ENCODE measurements around the gene CD8B2. TPM values are rescaled to one million over a fixed set of nuclear protein-coding genes. Genes with fewer than 3 reads are reported as not detected.
"Not testable (repeated sequence)": the region's sequence is repeated elsewhere in the genome, so short reads cannot be mapped to it uniquely, and the experiment has no call there.

The CD8B2 gene
- total RNA-seq, 1 experiment from 2014 or later: 0.14 TPM

DNA sequence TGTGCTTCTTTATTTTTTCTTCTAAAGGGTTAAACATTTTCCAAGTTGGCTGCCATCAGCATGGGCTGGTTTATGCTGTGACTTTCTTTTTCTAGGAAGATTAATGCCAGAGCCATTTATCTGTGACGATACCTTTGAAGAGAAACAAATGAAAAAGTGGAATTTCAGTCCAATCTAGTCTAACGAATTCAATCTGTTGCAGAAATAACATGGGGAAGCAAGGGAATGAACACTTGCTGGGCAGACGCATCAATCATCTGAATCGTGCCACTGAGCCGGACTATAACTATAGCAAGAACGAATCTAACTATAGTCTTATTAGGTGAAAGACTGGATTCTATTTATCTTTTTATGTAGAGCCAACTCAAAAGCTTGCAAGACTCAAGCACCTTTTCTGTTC is 66.2 kb downstream of the CD8B2 start:
- DNase-seq: no peak
- no TSS peak for BruUV-seq (replicated peaks)
- TF ChIP-seq, protein P1, sequence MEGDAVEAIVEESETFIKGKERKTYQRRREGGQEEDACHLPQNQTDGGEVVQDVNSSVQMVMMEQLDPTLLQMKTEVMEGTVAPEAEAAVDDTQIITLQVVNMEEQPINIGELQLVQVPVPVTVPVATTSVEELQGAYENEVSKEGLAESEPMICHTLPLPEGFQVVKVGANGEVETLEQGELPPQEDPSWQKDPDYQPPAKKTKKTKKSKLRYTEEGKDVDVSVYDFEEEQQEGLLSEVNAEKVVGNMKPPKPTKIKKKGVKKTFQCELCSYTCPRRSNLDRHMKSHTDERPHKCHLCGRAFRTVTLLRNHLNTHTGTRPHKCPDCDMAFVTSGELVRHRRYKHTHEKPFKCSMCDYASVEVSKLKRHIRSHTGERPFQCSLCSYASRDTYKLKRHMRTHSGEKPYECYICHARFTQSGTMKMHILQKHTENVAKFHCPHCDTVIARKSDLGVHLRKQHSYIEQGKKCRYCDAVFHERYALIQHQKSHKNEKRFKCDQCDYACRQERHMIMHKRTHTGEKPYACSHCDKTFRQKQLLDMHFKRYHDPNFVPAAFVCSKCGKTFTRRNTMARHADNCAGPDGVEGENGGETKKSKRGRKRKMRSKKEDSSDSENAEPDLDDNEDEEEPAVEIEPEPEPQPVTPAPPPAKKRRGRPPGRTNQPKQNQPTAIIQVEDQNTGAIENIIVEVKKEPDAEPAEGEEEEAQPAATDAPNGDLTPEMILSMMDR (IDR thresholded peaks at IDR 0.05; ENCODE audit: insufficient read depth in 1 of 2, low read depth in 1 of 2, low read length in 1 of 2, severe bottlenecking in 1 of 2, unreplicated experiment in 1 of 2): no peak

DNA sequence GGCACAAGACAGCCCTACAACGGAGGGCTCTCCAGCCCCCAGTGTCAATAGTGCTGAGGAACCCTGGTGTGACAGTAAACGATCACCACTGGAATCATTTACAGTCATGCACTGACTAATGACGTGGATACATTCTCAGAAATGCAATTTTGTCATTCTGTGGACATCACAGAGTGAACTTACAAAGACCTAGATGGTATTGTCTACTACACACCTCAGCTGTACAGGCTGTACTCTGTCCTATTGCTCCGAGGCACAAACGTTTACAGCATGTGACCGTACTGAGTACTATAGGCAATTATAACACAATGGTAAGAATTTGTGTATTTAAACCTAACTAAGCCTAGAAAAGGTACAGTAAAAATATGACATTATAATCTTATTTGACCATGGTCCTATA is 67.2 kb downstream of the CD8B2 start:
- TF ChIP-seq, protein P1 (IDR thresholded peaks at IDR 0.05; ENCODE audit: insufficient read depth in 1 of 2, low read depth in 1 of 2, low read length in 1 of 2, severe bottlenecking in 1 of 2, unreplicated experiment in 1 of 2): no peak
- H3K36me3 ChIP-seq (ENCODE audit: control insufficient read depth, insufficient read depth, low read length): no peaks in the 10 kb centered on the region
- Mint-ChIP-seq H3K4me3 (ENCODE audit: unreplicated experiment) (no peak overlapping the region), H3K27ac (ENCODE audit: unreplicated experiment) (no peak overlapping the region), H3K4me1 (ENCODE audit: low read depth, unreplicated experiment) (peaks cover 9% of the 10 kb centered on the region), H3K36me3 (ENCODE audit: insufficient read depth, unreplicated experiment) (no peaks in the 10 kb centered on the region), H3K27me3 (ENCODE audit: insufficient read depth, unreplicated experiment) (no peaks in the 10 kb centered on the region), H3K9me3 (ENCODE audit: unreplicated experiment) (peaks cover 13% of the 10 kb centered on the region)
- no peak for DNase-seq
- H3K4me3 ChIP-seq (ENCODE audit: low read depth, low read length): no peak overlapping the region
- no peaks in the 10 kb centered on the region for H3K9me3 ChIP-seq
- ChIA-PET POLR2A (no interaction called here), CTCF (no interaction called here)
- no TSS peak for BruUV-seq (replicated peaks)
- intact Hi-C loops (cut with micrococcal nuclease; ENCODE audit: unreplicated experiment): no loop called here
- peaks cover 9% of the 10 kb centered on the region; the same call in 1 of the 2 replicates for H3K4me1 ChIP-seq
- H3K27me3 ChIP-seq (replicated peaks; ENCODE audit: control insufficient read depth, insufficient read depth, low read length): no peaks in the 10 kb centered on the region

More for the DNA sequence above, 66.2 kb downstream of the CD8B2 start:
- no peaks in the 10 kb centered on the region for H3K9me3 ChIP-seq
- no peaks in the 10 kb centered on the region for H3K27me3 Mint-ChIP-seq (ENCODE audit: insufficient read depth, unreplicated experiment)
- no peak overlapping the region for H3K27ac Mint-ChIP-seq (ENCODE audit: unreplicated experiment)
- H3K27me3 ChIP-seq (replicated peaks; ENCODE audit: control insufficient read depth, insufficient read depth, low read length): no peaks in the 10 kb centered on the region
- H3K4me1 ChIP-seq: peaks cover 9% of the 10 kb centered on the region; the same call in 1 of the 2 replicates
- intact Hi-C loops (cut with micrococcal nuclease; ENCODE audit: unreplicated experiment): no loop called here
- H3K36me3 ChIP-seq (ENCODE audit: control insufficient read depth, insufficient read depth, low read length): no peaks in the 10 kb centered on the region
- no peak overlapping the region for H3K4me3 ChIP-seq (ENCODE audit: low read depth, low read length)
- no peaks in the 10 kb centered on the region for H3K36me3 Mint-ChIP-seq (ENCODE audit: insufficient read depth, unreplicated experiment)
- ChIA-PET CTCF (no interaction called here), POLR2A (no interaction called here)
- no peak overlapping the region for H3K4me3 Mint-ChIP-seq (ENCODE audit: unreplicated experiment)
- peaks cover 9% of the 10 kb centered on the region for H3K9me3 Mint-ChIP-seq (ENCODE audit: unreplicated experiment)
- peaks cover 9% of the 10 kb centered on the region for H3K4me1 Mint-ChIP-seq (ENCODE audit: low read depth, unreplicated experiment)

DNA sequence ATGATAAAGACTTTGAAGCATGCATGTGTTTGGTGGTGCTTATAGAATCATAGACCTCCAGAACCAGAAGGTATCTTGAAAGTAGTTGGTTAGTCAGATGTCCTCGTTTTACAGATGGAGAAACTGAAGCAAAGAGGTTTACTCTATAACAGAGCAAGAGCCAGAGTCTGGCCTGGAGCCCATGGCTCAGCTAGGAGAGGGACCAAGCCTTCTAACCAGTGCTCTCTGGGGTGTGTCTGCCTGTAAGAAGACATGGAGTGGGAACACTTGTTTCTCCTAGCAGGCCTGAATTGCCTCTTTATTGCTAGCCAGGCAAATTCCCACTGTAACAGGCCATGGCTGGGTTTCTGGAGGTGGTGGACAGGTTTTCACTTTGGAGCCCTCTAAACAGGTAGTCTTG is 67.9 kb downstream of the CD8B2 start:
- H3K27me3 Mint-ChIP-seq (ENCODE audit: insufficient read depth, unreplicated experiment): peaks cover 3% of the 10 kb centered on the region
- no peak overlapping the region for H3K27ac Mint-ChIP-seq (ENCODE audit: unreplicated experiment)
- no peaks in the 10 kb centered on the region for H3K9me3 ChIP-seq
- H3K9me3 Mint-ChIP-seq (ENCODE audit: unreplicated experiment): peaks cover 20% of the 10 kb centered on the region
- H3K36me3 Mint-ChIP-seq (ENCODE audit: insufficient read depth, unreplicated experiment): no peaks in the 10 kb centered on the region
- H3K36me3 ChIP-seq (ENCODE audit: control insufficient read depth, insufficient read depth, low read length): no peaks in the 10 kb centered on the region
- peaks cover 9% of the 10 kb centered on the region; the same call in 1 of the 2 replicates for H3K4me1 ChIP-seq
- POLR2A ChIA-PET: no interaction called here
- no peak for DNase-seq
- no peak overlapping the region for H3K4me3 Mint-ChIP-seq (ENCODE audit: unreplicated experiment)
- no peak overlapping the region for H3K4me3 ChIP-seq (ENCODE audit: low read depth, low read length)
- TF ChIP-seq, protein P1 (IDR thresholded peaks at IDR 0.05; ENCODE audit: insufficient read depth in 1 of 2, low read depth in 1 of 2, low read length in 1 of 2, severe bottlenecking in 1 of 2, unreplicated experiment in 1 of 2): no peak
- intact Hi-C loops (cut with micrococcal nuclease; ENCODE audit: unreplicated experiment): no loop called here
- no peaks in the 10 kb centered on the region for H3K27me3 ChIP-seq (replicated peaks; ENCODE audit: control insufficient read depth, insufficient read depth, low read length)
- H3K4me1 Mint-ChIP-seq (ENCODE audit: low read depth, unreplicated experiment): peaks cover 9% of the 10 kb centered on the region
- CTCF ChIA-PET: no interaction called here
- BruUV-seq (replicated peaks): no TSS peak

DNA sequence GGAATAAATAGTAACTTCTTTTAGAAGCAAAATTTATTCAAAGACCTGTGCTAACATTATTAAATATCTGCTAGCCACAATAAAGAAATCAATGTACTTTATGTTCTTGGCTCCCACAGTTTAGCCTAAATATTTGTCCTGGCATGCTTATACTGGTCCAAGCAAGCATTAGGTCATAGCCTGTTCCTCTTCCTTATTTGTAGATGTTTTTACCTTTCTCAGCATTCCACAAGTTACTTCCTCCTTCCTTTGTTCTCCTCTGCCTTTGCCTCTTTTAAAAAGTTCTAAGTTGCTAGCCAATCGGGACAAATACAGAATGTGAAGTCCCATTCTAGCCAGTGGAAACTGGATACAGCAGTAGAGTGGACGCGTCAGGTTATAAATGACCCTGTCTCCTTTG is 72.6 kb downstream of the CD8B2 start:
- H3K4me3 Mint-ChIP-seq (ENCODE audit: unreplicated experiment); POLR2A ChIA-PET: not testable (repeated sequence)

More for the DNA sequence above, 72.6 kb downstream of the CD8B2 start:
- H3K4me1 Mint-ChIP-seq (ENCODE audit: low read depth, unreplicated experiment); H3K4me1 ChIP-seq; DNase-seq; BruUV-seq (replicated peaks); CTCF ChIA-PET; H3K27me3 Mint-ChIP-seq (ENCODE audit: insufficient read depth, unreplicated experiment); H3K9me3 ChIP-seq; H3K27ac Mint-ChIP-seq (ENCODE audit: unreplicated experiment); H3K36me3 Mint-ChIP-seq (ENCODE audit: insufficient read depth, unreplicated experiment); H3K27me3 ChIP-seq (replicated peaks; ENCODE audit: control insufficient read depth, insufficient read depth, low read length); H3K4me3 ChIP-seq (ENCODE audit: low read depth, low read length); intact Hi-C loops (cut with micrococcal nuclease; ENCODE audit: unreplicated experiment); H3K36me3 ChIP-seq (ENCODE audit: control insufficient read depth, insufficient read depth, low read length): not testable (repeated sequence)
- peaks cover 22% of the 10 kb centered on the region for H3K9me3 Mint-ChIP-seq (ENCODE audit: unreplicated experiment)
